Common myeloid progenitor, CD34-positive (primary cell): ENCODE data around the gene QPRT.

Source experiments
- CTCF ChIA-PET: fragments of 350-600 bp; sonication (Branson Sonifier 250); formaldehyde crosslinking; loops from one replicate; lab custom pipeline; 2021; ENCODE audit warnings: antibody characterized with exemption; lab: Charles Lee
- POLR2A ChIA-PET: fragments of 350-600 bp; sonication (Branson Sonifier 250); formaldehyde crosslinking; loops from one replicate; lab custom pipeline; 2021; ENCODE audit warnings: antibody characterized with exemption; lab: Charles Lee
- DNase-seq, 3 donors: peaks; one replicate each; pipeline versions ENCODE4 v3.0.0 to v3.0.0-alpha.2; 2013
- H3K27ac ChIP-seq, 2 experiments: 1 replicate in 1 of 2; 2 replicates in 1 of 2; pipeline ENCODE4 v1.7.0; 2013; ENCODE audit warnings: inconsistent platforms in 2 of 2, low read length in 2 of 2, mild to moderate bottlenecking in 2 of 2, low read depth in 1 of 2, moderate library complexity in 1 of 2; ENCODE audit not compliant: severe bottlenecking in 2 of 2, insufficient read depth in 1 of 2, poor library complexity in 1 of 2
- H3K27me3 ChIP-seq, 5 experiments: replicated peaks in 2 of 5; 1 replicate in 3 of 5; 2 replicates in 2 of 5; pipeline versions ENCODE4 v1.6.1 to v1.7.0; 2013; ENCODE audit warnings: low read length in 4 of 5, mild to moderate bottlenecking in 2 of 5, moderate library complexity in 2 of 5, inconsistent platforms in 1 of 5; ENCODE audit not compliant: insufficient read depth in 5 of 5, control insufficient read depth in 4 of 5
- H3K36me3 ChIP-seq, 4 experiments: 1 replicate in 2 of 4; 2 replicates in 2 of 4; pipeline versions ENCODE4 v1.6.1 to v1.7.0; 2013; ENCODE audit warnings: low read length in 3 of 4, control low read depth in 1 of 4, mild to moderate bottlenecking in 1 of 4; ENCODE audit not compliant: control insufficient read depth in 4 of 4, insufficient read depth in 4 of 4
- H3K4me1 ChIP-seq, 4 experiments: 1 replicate in 3 of 4; 2 replicates in 1 of 4; pipeline versions ENCODE4 v1.6.1 to v1.7.1; 2013; ENCODE audit warnings: low read length in 3 of 4, mild to moderate bottlenecking in 3 of 4, control low read depth in 1 of 4, inconsistent platforms in 1 of 4, moderate library complexity in 1 of 4; ENCODE audit not compliant: control insufficient read depth in 4 of 4, insufficient read depth in 4 of 4; ENCODE audit errors: control extremely low read depth in 1 of 4
- H3K4me3 ChIP-seq, 7 experiments: 1 replicate in 4 of 7; 2 replicates in 3 of 7; pipeline versions ENCODE4 v1.5.1 to v1.7.0; 2013; ENCODE audit warnings: mild to moderate bottlenecking in 7 of 7, low read length in 6 of 7, moderate library complexity in 6 of 7, inconsistent platforms in 2 of 7, low read depth in 2 of 7, control low read depth in 1 of 7; ENCODE audit not compliant: insufficient read depth in 4 of 7, control insufficient read depth in 1 of 7; ENCODE audit errors: extremely low read depth in 1 of 7
- H3K9me3 ChIP-seq, 5 experiments: 1 replicate in 4 of 5; 2 replicates in 1 of 5; pipeline versions ENCODE4 v1.6.1 to v1.7.1; 2013; ENCODE audit warnings: low read length in 4 of 5, mild to moderate bottlenecking in 2 of 5, inconsistent platforms in 1 of 5, low read depth in 1 of 5, moderate library complexity in 1 of 5; ENCODE audit not compliant: control insufficient read depth in 4 of 5, insufficient read depth in 2 of 5; ENCODE audit errors: control extremely low read depth in 1 of 5
- WGBS: methylation state at CpG from one replicate; pipeline ENCODE4 v1.1.5; 2013; ENCODE audit not compliant: insufficient coverage; 5-methylcytosine and 5-hydroxymethylcytosine counted together

The QPRT gene

DNA sequence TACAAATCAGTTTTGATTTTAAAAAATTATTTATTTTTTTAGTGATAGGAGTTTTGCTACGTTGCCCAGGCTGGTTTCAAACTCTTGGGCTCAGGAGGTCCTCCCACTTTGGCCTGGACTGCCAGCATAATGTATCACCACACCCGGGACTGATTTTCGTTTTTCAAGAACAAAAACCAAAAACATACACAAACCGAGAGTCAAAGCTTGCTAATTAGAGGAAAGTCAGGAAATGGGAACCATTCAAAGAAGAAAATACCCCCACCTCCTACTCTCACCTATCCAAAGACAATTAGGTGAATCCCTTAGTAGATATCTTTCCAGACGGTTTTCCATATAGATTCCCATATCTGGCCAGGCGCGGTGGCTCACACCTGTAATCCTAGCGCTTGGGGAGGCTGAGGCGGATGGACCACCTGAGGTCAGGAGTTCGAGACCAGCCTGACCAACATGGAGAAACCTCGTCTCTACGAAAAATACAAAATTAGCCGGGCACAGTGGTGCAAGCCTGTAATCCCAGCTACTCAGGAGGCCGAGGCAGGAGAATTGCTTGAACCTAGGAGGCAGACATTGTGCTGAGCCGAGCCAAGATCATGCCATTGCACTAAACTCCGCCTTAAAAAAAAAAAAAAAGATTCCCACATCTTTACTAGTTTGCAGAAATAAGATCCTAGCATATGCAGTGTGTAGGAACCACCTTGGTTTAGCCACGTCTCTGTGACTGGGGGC lies 16.8 kb upstream of the QPRT start:
- ChIA-PET CTCF (interaction anchor here (0.7 to 3.3 kb wide), 9 partner anchors 8 to 37 kb away, joined by 3 to 21 read pairs (median 5); partner anchors contain the start of gene QPRT), POLR2A (interaction anchor here (1.3 to 3.4 kb wide), 6 partner anchors 8 to 20 kb away, joined by 4 to 22 read pairs (median 10); partner anchors contain the start of gene QPRT)
- 47% methylated on average over 12 of the region's 17 CpGs for WGBS
- DNase-seq = peak in 1 of 3 donors; percentile 33
- H3K4me3 ChIP-seq = peak overlapping the region; percentile 57 to 95 (median 76)
- peaks cover 13 to 78% (median 59%) of the 10 kb centered on the region in 4 experiments for H3K4me1 ChIP-seq
- no peaks in the 10 kb centered on the region for H3K9me3 ChIP-seq
- H3K27me3 ChIP-seq = no peaks in the 10 kb centered on the region
- H3K27ac ChIP-seq = peak overlapping the region; percentile 93 to 94
- peaks cover 0 to 34% (median 12%) of the 10 kb centered on the region in 4 experiments for H3K36me3 ChIP-seq

DNA sequence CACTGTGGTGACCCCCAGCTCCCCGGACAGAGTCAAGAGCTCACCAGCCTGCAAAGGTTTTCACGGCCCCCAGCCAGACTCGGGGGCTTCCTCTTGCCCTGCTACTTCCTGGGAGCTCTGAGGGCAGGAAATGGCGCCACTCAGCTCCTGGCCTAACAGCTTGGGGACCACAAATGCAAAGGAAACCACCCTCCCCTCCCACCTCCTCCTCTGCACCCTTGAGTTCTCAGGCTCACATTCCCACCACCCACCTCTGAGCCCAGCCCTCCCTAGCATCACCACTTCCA lies 16.3 kb upstream of the QPRT start:
- Histone ChIP-seq H3K9me3 (no peaks in the 10 kb centered on the region), H3K36me3 (peaks cover 0 to 36% (median 13%) of the 10 kb centered on the region in 4 experiments), H3K4me3 (peak overlapping the region; percentile 57 to 95 (median 76)), H3K27ac (peak overlapping the region; percentile 93 to 94), H3K4me1 (peaks cover 13 to 83% (median 64%) of the 10 kb centered on the region in 4 experiments), H3K27me3 (no peaks in the 10 kb centered on the region)
- ChIA-PET POLR2A (interaction anchor here (1.7 to 3.4 kb wide), 5 partner anchors 9 to 21 kb away, joined by 8 to 22 read pairs (median 11); partner anchors contain the start of gene QPRT), CTCF (interaction anchor here (0.9 to 3.3 kb wide), 8 partner anchors 9 to 36 kb away, joined by 3 to 21 read pairs (median 6); partner anchors contain the start of gene QPRT)
- 0% methylated on average over 2 of the region's 4 CpGs for WGBS
- DNase-seq = peak; percentile 50 to 84 (median 78)

DNA sequence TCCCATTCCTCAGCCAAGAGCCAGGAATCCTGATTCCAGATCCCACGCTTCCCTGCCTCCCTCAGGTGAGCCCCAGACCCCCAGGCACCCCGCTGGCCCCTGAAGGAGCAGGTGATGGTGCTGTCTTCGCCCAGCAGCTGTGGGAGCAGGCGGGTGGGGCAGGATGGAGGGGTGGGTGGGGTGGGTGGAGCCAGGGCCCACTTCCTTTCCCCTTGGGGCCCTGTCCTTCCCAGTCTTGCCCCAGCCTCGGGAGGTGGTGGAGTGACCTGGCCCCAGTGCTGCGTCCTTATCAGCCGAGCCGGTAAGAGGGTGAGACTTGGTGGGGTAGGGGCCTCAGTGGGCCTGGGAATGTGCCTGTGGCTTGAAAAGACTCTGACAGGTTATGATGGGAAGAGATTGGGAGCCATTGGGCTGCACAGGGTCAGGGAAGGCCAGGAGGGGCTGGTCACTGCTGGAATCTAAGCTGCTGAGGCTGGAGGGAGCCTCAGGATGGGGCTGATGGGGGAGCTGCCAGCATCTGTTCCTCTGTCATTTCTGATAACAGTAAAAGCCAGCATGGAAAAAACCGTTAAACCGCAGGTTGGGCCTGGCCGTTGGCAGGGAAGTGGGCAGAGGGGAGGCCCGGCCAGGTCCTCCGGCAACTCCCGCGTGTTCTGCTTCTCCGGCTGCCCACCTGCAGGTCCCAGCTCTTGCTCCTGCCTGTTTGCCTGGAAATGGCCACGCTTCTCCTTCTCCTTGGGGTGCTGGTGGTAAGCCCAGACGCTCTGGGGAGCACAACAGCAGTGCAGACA lies 15.8 kb upstream of the QPRT start, which contains the start of gene SPN:
SPN (plus strand) TSS at position 232 of the 791 bp plus-strand sequence; CDS start at position 714, 482 bp downstream.
- Histone ChIP-seq H3K9me3 (no peaks in the 10 kb centered on the region), H3K4me1 (peaks cover 13 to 88% (median 69%) of the 10 kb centered on the region in 4 experiments), H3K36me3 (peaks cover 0 to 40% (median 15%) of the 10 kb centered on the region in 4 experiments), H3K27me3 (no peaks in the 10 kb centered on the region), H3K27ac (peak within 1 kb of the TSS; percentile 93 to 94), H3K4me3 (peak within 1 kb of the TSS; percentile 66 to 95 (median 76))
- ChIA-PET POLR2A (interaction anchor here (0.6 to 3.4 kb wide), 9 partner anchors 9 to 24 kb away, joined by 3 to 22 read pairs (median 8); partner anchors contain the start of gene QPRT), CTCF (interaction anchor here (0.7 to 3.3 kb wide), 15 partner anchors 9 to 185 kb away, joined by 3 to 21 read pairs (median 4); partner anchors contain the start of gene QPRT)
- peak; percentile 76 to 96 (median 95) for DNase-seq
- WGBS = 2% methylated on average over 10 of the region's 18 CpGs

- Histone ChIP-seq H3K36me3 (peaks cover 0 to 45% (median 16%) of the 10 kb centered on the region in 4 experiments), H3K27me3 (no peaks in the 10 kb centered on the region), H3K27ac (peak overlapping the region; percentile 93 to 94), H3K4me1 (peaks cover 13 to 91% (median 69%) of the 10 kb centered on the region in 4 experiments), H3K4me3 (peak overlapping the region; percentile 61 to 95 (median 76)), H3K9me3 (no peaks in the 10 kb centered on the region)
- ChIA-PET POLR2A (interaction anchor here (1.0 to 3.4 kb wide), 7 partner anchors 10 to 23 kb away, joined by 3 to 22 read pairs (median 8); partner anchors contain the start of gene QPRT), CTCF (interaction anchor here (0.7 to 3.3 kb wide), 11 partner anchors 10 to 184 kb away, joined by 3 to 21 read pairs (median 4); partner anchors contain the start of gene QPRT)
- 0% methylated on average over 1 of the region's 3 CpGs for WGBS
- DNase-seq = no peak
These were observed 15.2 kb upstream of the QPRT start for GRCh38 chr16:29663807-29664090.

DNA sequence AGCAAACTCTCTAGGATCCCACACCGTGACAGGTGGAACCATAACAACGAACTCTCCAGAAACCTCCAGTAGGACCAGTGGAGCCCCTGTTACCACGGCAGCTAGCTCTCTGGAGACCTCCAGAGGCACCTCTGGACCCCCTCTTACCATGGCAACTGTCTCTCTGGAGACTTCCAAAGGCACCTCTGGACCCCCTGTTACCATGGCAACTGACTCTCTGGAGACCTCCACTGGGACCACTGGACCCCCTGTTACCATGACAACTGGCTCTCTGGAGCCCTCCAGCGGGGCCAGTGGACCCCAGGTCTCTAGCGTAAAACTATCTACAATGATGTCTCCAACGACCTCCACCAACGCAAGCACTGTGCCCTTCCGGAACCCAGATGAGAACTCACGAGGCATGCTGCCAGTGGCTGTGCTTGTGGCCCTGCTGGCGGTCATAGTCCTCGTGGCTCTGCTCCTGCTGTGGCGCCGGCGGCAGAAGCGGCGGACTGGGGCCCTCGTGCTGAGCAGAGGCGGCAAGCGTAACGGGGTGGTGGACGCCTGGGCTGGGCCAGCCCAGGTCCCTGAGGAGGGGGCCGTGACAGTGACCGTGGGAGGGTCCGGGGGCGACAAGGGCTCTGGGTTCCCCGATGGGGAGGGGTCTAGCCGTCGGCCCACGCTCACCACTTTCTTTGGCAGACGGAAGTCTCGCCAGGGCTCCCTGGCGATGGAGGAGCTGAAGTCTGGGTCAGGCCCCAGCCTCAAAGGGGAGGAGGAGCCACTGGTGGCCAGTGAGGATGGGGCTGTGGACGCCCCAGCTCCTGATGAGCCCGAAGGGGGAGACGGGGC lies 14.7 kb upstream of the QPRT start:
- peak overlapping the region; percentile 61 to 95 (median 76) for H3K4me3 ChIP-seq
- peak; percentile 69 to 84 (median 75) for DNase-seq
- peak overlapping the region; percentile 93 to 94 for H3K27ac ChIP-seq
- ChIA-PET CTCF (interaction anchor here (0.6 to 3.3 kb wide), 12 partner anchors 9 to 184 kb away, joined by 3 to 21 read pairs (median 4); partner anchors contain the start of gene QPRT), POLR2A (interaction anchor here (1.0 to 3.4 kb wide), 7 partner anchors 10 to 23 kb away, joined by 3 to 22 read pairs (median 10); partner anchors contain the start of gene QPRT)
- H3K4me1 ChIP-seq = peaks cover 13 to 86% (median 65%) of the 10 kb centered on the region in 4 experiments
- no peaks in the 10 kb centered on the region for H3K9me3 ChIP-seq
- WGBS = 0% methylated on average over 23 of the region's 35 CpGs
- no peaks in the 10 kb centered on the region for H3K27me3 ChIP-seq
- H3K36me3 ChIP-seq = peaks cover 0 to 45% (median 16%) of the 10 kb centered on the region in 4 experiments
